ENCODE results near the gene NUCKS1.

DNA sequence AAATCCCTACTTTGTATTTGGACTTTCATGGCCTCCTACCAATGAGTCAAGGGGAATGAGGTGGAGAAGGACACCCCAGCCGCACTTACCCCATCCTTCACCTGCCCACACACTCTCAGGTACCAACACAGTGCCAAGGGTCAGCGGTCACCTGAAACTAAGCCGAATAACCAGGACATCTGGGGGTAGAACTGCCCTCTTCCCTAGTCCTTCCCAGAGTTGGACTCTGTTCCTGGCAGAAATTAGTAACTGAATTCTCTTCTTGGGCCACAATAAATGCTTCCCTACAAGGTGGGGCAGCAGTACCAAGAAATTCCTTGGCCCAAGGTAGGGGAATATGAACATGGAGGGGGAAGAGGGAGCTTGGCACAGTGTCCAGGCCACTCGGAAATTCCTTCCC lies 77.0 kb downstream of the NUCKS1 start:
- TF ChIP-seq ZFP3 (CRISPR knock-in tag; IDR thresholded peaks at IDR 0.05) = no peak
- TF ChIP-seq, protein P1, sequence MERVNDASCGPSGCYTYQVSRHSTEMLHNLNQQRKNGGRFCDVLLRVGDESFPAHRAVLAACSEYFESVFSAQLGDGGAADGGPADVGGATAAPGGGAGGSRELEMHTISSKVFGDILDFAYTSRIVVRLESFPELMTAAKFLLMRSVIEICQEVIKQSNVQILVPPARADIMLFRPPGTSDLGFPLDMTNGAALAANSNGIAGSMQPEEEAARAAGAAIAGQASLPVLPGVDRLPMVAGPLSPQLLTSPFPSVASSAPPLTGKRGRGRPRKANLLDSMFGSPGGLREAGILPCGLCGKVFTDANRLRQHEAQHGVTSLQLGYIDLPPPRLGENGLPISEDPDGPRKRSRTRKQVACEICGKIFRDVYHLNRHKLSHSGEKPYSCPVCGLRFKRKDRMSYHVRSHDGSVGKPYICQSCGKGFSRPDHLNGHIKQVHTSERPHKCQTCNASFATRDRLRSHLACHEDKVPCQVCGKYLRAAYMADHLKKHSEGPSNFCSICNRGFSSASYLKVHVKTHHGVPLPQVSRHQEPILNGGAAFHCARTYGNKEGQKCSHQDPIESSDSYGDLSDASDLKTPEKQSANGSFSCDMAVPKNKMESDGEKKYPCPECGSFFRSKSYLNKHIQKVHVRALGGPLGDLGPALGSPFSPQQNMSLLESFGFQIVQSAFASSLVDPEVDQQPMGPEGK (CRISPR knock-in tag; IDR thresholded peaks at IDR 0.05; ENCODE audit: borderline replicate concordance) = no peak
- TF ChIP-seq PPARA (CRISPR knock-in tag; IDR thresholded peaks at IDR 0.05; ENCODE audit: borderline replicate concordance) = no peak
- TF ChIP-seq, protein P2, sequence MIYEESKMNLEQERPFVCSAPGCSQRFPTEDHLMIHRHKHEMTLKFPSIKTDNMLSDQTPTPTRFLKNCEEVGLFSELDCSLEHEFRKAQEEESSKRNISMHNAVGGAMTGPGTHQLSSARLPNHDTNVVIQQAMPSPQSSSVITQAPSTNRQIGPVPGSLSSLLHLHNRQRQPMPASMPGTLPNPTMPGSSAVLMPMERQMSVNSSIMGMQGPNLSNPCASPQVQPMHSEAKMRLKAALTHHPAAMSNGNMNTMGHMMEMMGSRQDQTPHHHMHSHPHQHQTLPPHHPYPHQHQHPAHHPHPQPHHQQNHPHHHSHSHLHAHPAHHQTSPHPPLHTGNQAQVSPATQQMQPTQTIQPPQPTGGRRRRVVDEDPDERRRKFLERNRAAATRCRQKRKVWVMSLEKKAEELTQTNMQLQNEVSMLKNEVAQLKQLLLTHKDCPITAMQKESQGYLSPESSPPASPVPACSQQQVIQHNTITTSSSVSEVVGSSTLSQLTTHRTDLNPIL (CRISPR knock-in tag; IDR thresholded peaks at IDR 0.05; ENCODE audit: low read depth) = no peak
- no peak for TF ChIP-seq SNAI2 (CRISPR knock-in tag; IDR thresholded peaks at IDR 0.05)
- no peak for TF ChIP-seq ZFP30 (CRISPR knock-in tag; IDR thresholded peaks at IDR 0.05)
- TF ChIP-seq TOX (CRISPR knock-in tag; IDR thresholded peaks at IDR 0.05; ENCODE audit: borderline replicate concordance) = no peak
